ENCODE measurements around the gene KRT10. TPM values are rescaled to one million over a fixed set of nuclear protein-coding genes. Genes with fewer than 3 reads are reported as not detected.

KRT10 gene
- total and polyA plus RNA-seq, 2 donors (not counting 1 experiment from before 2014, with no cell fraction given), result 14.7 to 32.9 TPM

- no peak overlapping the region for H3K27ac Mint-ChIP-seq
- H3K27me3 Mint-ChIP-seq, result peaks cover 59% of the 10 kb centered on the region
- H3K4me2 ChIP-seq (replicated peaks; ENCODE audit: low read depth, low read length, poor library complexity, severe bottlenecking), result no peak overlapping the region
- H3K9me3 ChIP-seq (ENCODE audit: control extremely low read depth in 1 of 3, control insufficient read depth in 2 of 3, insufficient read depth in 1 of 3, low read length in 2 of 3), result no peaks in the 10 kb centered on the region
- H4K20me1 ChIP-seq (ENCODE audit: control insufficient read depth, insufficient read depth, low read length, poor library complexity, severe bottlenecking), result no peaks in the 10 kb centered on the region
- 100% methylated on average over 1 of the region's 3 CpGs for WGBS (ENCODE audit: insufficient coverage)
- DNase-seq, result no peak
- no peak overlapping the region for H3K9ac ChIP-seq (ENCODE audit: low read length)
- H3K9me3 Mint-ChIP-seq (ENCODE audit: insufficient read depth), result no peaks in the 10 kb centered on the region
- no peaks in the 10 kb centered on the region for H3K4me1 ChIP-seq (ENCODE audit: control insufficient read depth in 2 of 2, insufficient read depth in 2 of 2, low read length in 2 of 2)
- H2AFZ ChIP-seq (ENCODE audit: insufficient read depth, low read depth, low read length, poor library complexity, severe bottlenecking), result no peak overlapping the region
- ChIA-PET POLR2A (no interaction called here), CTCF (interaction anchor here (0.6 to 2.2 kb wide), 6 partner anchors 13 to 856 kb away, joined by 3 to 8 read pairs (median 4); partner anchors contain the start of gene KRT10)
- peaks cover 3% of the 10 kb centered on the region for H3K4me1 Mint-ChIP-seq
- no peak for TF ChIP-seq EZH2 (IDR thresholded peaks at IDR 0.05; ENCODE audit: borderline replicate concordance, insufficient read depth, low read depth, low read length, poor library complexity, severe bottlenecking)
- TF ChIP-seq CTCF (IDR thresholded peaks at IDR 0.05), result no peak
- no peak overlapping the region for H3K4me3 Mint-ChIP-seq
- no peaks in the 10 kb centered on the region for H3K36me3 ChIP-seq (replicated peaks in 1 of 2; ENCODE audit: control extremely low read depth in 1 of 2, control insufficient read depth in 1 of 2, extremely low read depth in 1 of 2, insufficient read depth in 2 of 2, low read length in 1 of 2)
- H3K4me3 ChIP-seq (ENCODE audit: control extremely low read depth in 1 of 5, extremely low read depth in 1 of 5, insufficient read depth in 1 of 5, low read depth in 2 of 5, low read length in 4 of 5), result no peak overlapping the region
- no peak overlapping the region for H3K27ac ChIP-seq (ENCODE audit: low read length in 2 of 2)
- intact Hi-C loops (cut with micrococcal nuclease), result loop anchor here (10.0 kb wide), 1 partner anchor 519 kb away; no protein-coding TSS in a partner anchor
- no peak for ATAC-seq (ENCODE audit: low read depth)
- peaks cover 0 to 50% (median 25%) of the 10 kb centered on the region in 4 experiments for H3K27me3 ChIP-seq (replicated peaks in 1 of 4; ENCODE audit: control extremely low read depth in 1 of 4, control insufficient read depth in 3 of 4, insufficient read depth in 4 of 4, low read length in 3 of 4)
- no peaks in the 10 kb centered on the region for H3K79me2 ChIP-seq (ENCODE audit: control insufficient read depth, insufficient read depth, low read length)
Observed at GRCh38 chr17:40806131-40806530, 16.3 kb downstream of the KRT10 start.

- no peaks in the 10 kb centered on the region for H3K79me2 ChIP-seq (ENCODE audit: control insufficient read depth, insufficient read depth, low read length)
- H3K4me3 ChIP-seq (ENCODE audit: control extremely low read depth in 1 of 5, extremely low read depth in 1 of 5, insufficient read depth in 1 of 5, low read depth in 2 of 5, low read length in 4 of 5), result no peak overlapping the region
- Mint-ChIP-seq H3K4me1 (peaks cover 3% of the 10 kb centered on the region), H3K27me3 (peaks cover 48% of the 10 kb centered on the region), H3K9me3 (ENCODE audit: insufficient read depth) (no peaks in the 10 kb centered on the region), H3K27ac (no peak overlapping the region), H3K4me3 (no peak overlapping the region)
- intact Hi-C loops (cut with micrococcal nuclease), result loop anchor here (1.0 to 10.0 kb wide), 3 partner anchors 521 to 859 kb away; no protein-coding TSS in a partner anchor
- CTCF ChIA-PET, result interaction anchor here (0.9 to 4.4 kb wide), 7 partner anchors 12 to 862 kb away, joined by 3 to 22 read pairs (median 5); no protein-coding TSS in a partner anchor
- WGBS (ENCODE audit: insufficient coverage), result 0% methylated on average over 2 of the region's 13 CpGs
- H4K20me1 ChIP-seq (ENCODE audit: control insufficient read depth, insufficient read depth, low read length, poor library complexity, severe bottlenecking), result no peaks in the 10 kb centered on the region
- H3K4me2 ChIP-seq (replicated peaks; ENCODE audit: low read depth, low read length, poor library complexity, severe bottlenecking), result peak overlapping the region; percentile 1
- ATAC-seq (ENCODE audit: low read depth), result peak; percentile 93
- no peak overlapping the region for H3K27ac ChIP-seq (ENCODE audit: low read length in 2 of 2)
- H3K27me3 ChIP-seq (replicated peaks in 1 of 4; ENCODE audit: control extremely low read depth in 1 of 4, control insufficient read depth in 3 of 4, insufficient read depth in 4 of 4, low read length in 3 of 4), result peaks cover 0 to 47% (median 28%) of the 10 kb centered on the region in 4 experiments
- no peaks in the 10 kb centered on the region for H3K36me3 ChIP-seq (replicated peaks in 1 of 2; ENCODE audit: control extremely low read depth in 1 of 2, control insufficient read depth in 1 of 2, extremely low read depth in 1 of 2, insufficient read depth in 2 of 2, low read length in 1 of 2)
- H3K9ac ChIP-seq (ENCODE audit: low read length), result no peak overlapping the region
- H3K9me3 ChIP-seq (ENCODE audit: control extremely low read depth in 1 of 3, control insufficient read depth in 2 of 3, insufficient read depth in 1 of 3, low read length in 2 of 3), result no peaks in the 10 kb centered on the region
- H3K4me1 ChIP-seq (ENCODE audit: control insufficient read depth in 2 of 2, insufficient read depth in 2 of 2, low read length in 2 of 2), result peaks cover 0 to 4% of the 10 kb centered on the region in 2 donors
- POLR2A ChIA-PET, result no interaction called here
- TF ChIP-seq EZH2 (IDR thresholded peaks at IDR 0.05; ENCODE audit: borderline replicate concordance, insufficient read depth, low read depth, low read length, poor library complexity, severe bottlenecking), result no peak
- peak; percentile 94 for TF ChIP-seq CTCF (IDR thresholded peaks at IDR 0.05)
- peak; percentile 79 for DNase-seq
- no peak overlapping the region for H2AFZ ChIP-seq (ENCODE audit: insufficient read depth, low read depth, low read length, poor library complexity, severe bottlenecking)
Observed at GRCh38 chr17:40803617-40804082, 18.8 kb downstream of the KRT10 start.

Data from B cell (primary cell).